Activated CD4-positive, alpha-beta T cell treated with anti-CD3 and anti-CD28 coated beads, Interleukin-2, amount 50 U/mL, for 48 hours (primary cell): ENCODE data around the gene PDX1.

ENCODE experiments used
- DNase-seq, 2 experiments: peaks; one replicate each; pipeline ENCODE4 v3.0.0-alpha.2; 2020

Gene PDX1

GRCh38 chr13:27971236-27971645, 51.4 kb downstream of the PDX1 start:
- DNase-seq = no peak

GRCh38 chr13:27971776-27972477, 52.1 kb downstream of the PDX1 start:
- no peak for DNase-seq

- DNase-seq = no peak
Measured at GRCh38 chr13:27972478-27972820, 52.6 kb downstream of the PDX1 start.

GRCh38 chr13:27973291-27973690, 53.5 kb downstream of the PDX1 start:
- no peak for DNase-seq

- DNase-seq = no peak
Measured at GRCh38 chr13:27973961-27974662, 54.3 kb downstream of the PDX1 start.
